ENCODE measurements around the gene RAB6A.
"Not testable (repeated sequence)": the region's sequence is repeated elsewhere in the genome, so short reads cannot be mapped to it uniquely, and the experiment has no call there.

Gene RAB6A

GRCh38 chr11:73770811-73771210, 9.9 kb upstream of the RAB6A start:
- H3K4me3 ChIP-seq, H3K27ac ChIP-seq: not testable (repeated sequence)

- Histone ChIP-seq H3K27ac (no peak overlapping the region), H3K4me3 (no peak overlapping the region)
These were observed 5.9 kb upstream of the RAB6A start for GRCh38 chr11:73766763-73767162.

GRCh38 chr11:73762732-73763131, 1.9 kb upstream of the RAB6A start:
- Histone ChIP-seq H3K27ac (no peak overlapping the region), H3K4me3 (no peak overlapping the region)

- peak overlapping the region in 20 of 21 experiments; percentile 60 to 98 (median 80) for H3K27ac ChIP-seq
- H3K4me3 ChIP-seq: peak overlapping the region; percentile 19 to 99 (median 75)
These were observed 600 bp upstream of the RAB6A start for GRCh38 chr11:73761403-73761945.

GRCh38 chr11:73760135-73760678, 667 bp downstream of the RAB6A start:
- H3K4me3 ChIP-seq: peak overlapping the region; percentile 72 to 100 (median 89)
- peak overlapping the region; percentile 80 to 98 (median 96) for H3K27ac ChIP-seq

GRCh38 chr11:73759610-73760134, 1.2 kb downstream of the RAB6A start:
- peak overlapping the region; percentile 80 to 98 (median 96) for H3K27ac ChIP-seq
- H3K4me3 ChIP-seq: peak overlapping the region; percentile 72 to 100 (median 89)

GRCh38 chr11:73758451-73758850, 2.4 kb downstream of the RAB6A start:
- peak overlapping the region in 2 of 7 experiments; percentile 72 to 86 for H3K4me3 ChIP-seq
- no peak overlapping the region for H3K27ac ChIP-seq

- H3K27ac ChIP-seq: no peak overlapping the region
- H3K4me3 ChIP-seq: no peak overlapping the region
These were observed 3.3 kb downstream of the RAB6A start for GRCh38 chr11:73757598-73757997.

GRCh38 chr11:73755670-73756069, 5.2 kb downstream of the RAB6A start:
- H3K27ac ChIP-seq: no peak overlapping the region
- no peak overlapping the region for H3K4me3 ChIP-seq

- Histone ChIP-seq H3K27ac (no peak overlapping the region), H3K4me3 (no peak overlapping the region)
These were observed 6.9 kb downstream of the RAB6A start for GRCh38 chr11:73753938-73754337.

GRCh38 chr11:73752903-73753302, 8.0 kb downstream of the RAB6A start:
- no peak overlapping the region for H3K27ac ChIP-seq
- no peak overlapping the region for H3K4me3 ChIP-seq

- H3K27ac ChIP-seq: no peak overlapping the region
These were observed 8.5 kb downstream of the RAB6A start for GRCh38 chr11:73752216-73752867.

GRCh38 chr11:73750862-73751261, 10.0 kb downstream of the RAB6A start:
- not testable (repeated sequence) for H3K27ac ChIP-seq, H3K4me3 ChIP-seq

More at GRCh38 chr11:73752216-73752867, 8.5 kb downstream of the RAB6A start:
- no peak overlapping the region for H3K4me3 ChIP-seq

- no peak overlapping the region for H3K4me3 ChIP-seq
- H3K27ac ChIP-seq: no peak overlapping the region
These were observed 10.6 kb downstream of the RAB6A start for GRCh38 chr11:73750228-73750627.

GRCh38 chr11:73749118-73749517, 11.8 kb downstream of the RAB6A start:
- Histone ChIP-seq H3K27ac (no peak overlapping the region), H3K4me3 (no peak overlapping the region)

GRCh38 chr11:73748300-73748699, 12.6 kb downstream of the RAB6A start:
- no peak overlapping the region for H3K27ac ChIP-seq
- H3K4me3 ChIP-seq: no peak overlapping the region

GRCh38 chr11:73747762-73748161, 13.1 kb downstream of the RAB6A start:
- Histone ChIP-seq H3K27ac (no peak overlapping the region), H3K4me3 (no peak overlapping the region)

- Histone ChIP-seq H3K4me3 (no peak overlapping the region), H3K27ac (no peak overlapping the region)
These were observed 14.2 kb downstream of the RAB6A start for GRCh38 chr11:73746701-73747100.

GRCh38 chr11:73743045-73743444, 17.8 kb downstream of the RAB6A start:
- Histone ChIP-seq H3K27ac (no peak overlapping the region), H3K4me3 (no peak overlapping the region)

GRCh38 chr11:73735959-73736358, 24.9 kb downstream of the RAB6A start:
- H3K27ac ChIP-seq, H3K4me3 ChIP-seq: not testable (repeated sequence)

- H3K27ac ChIP-seq: no peak overlapping the region
These were observed 25.9 kb downstream of the RAB6A start for GRCh38 chr11:73734993-73735392.

More at GRCh38 chr11:73734993-73735392, 25.9 kb downstream of the RAB6A start:
- H3K4me3 ChIP-seq: no peak overlapping the region

All from skin epidermis (tissue), 12 donors.